Left lung (tissue), 10 donors: Measurements from ENCODE around the gene LTV1. TPM values are rescaled to one million over a fixed set of nuclear protein-coding genes. Genes with fewer than 3 reads are reported as not detected.

ENCODE experiments used
- ATAC-seq: fragments of 200-7000 bp; cut with Tn5 transposase; one replicate; pipeline ENCODE4 v1.9.1; 2020; ENCODE audit warnings: moderate library complexity
- DNase-seq, 4 donors: peaks; one replicate each; pipeline ENCODE4 v3.0.0-alpha.2; 2013 to 2020
- H3K27ac ChIP-seq, 2 donors: fragments of 200-600 bp; sonication (generic) in 1 of 2; one replicate each; pipeline versions ENCODE4 v1.5.0 to v1.8.0; 2020 to 2021
- H3K27me3 ChIP-seq, 2 donors: fragments of 200-600 bp; sonication (generic) in 1 of 2; one replicate each; pipeline versions ENCODE4 v1.5.0 to v1.8.0; 2020 to 2021
- H3K36me3 ChIP-seq, 2 donors: fragments of 200-600 bp; sonication (generic) in 1 of 2; one replicate each; pipeline versions ENCODE4 v1.5.0 to v1.8.0; 2020 to 2021
- H3K4me1 ChIP-seq, 2 donors: fragments of 200-600 bp; one replicate each; pipeline ENCODE4 v1.8.0; 2021
- H3K4me3 ChIP-seq, 2 donors: fragments of 200-600 bp; sonication (generic) in 1 of 2; one replicate each; pipeline versions ENCODE4 v1.5.0 to v1.8.0; 2020 to 2021; ENCODE audit warnings: mild to moderate bottlenecking in 1 of 2
- H3K9me3 ChIP-seq, 2 donors: fragments of 200-600 bp; sonication (generic) in 1 of 2; one replicate each; pipeline versions ENCODE4 v1.5.0 to v1.8.0; 2020 to 2021
- intact Hi-C, 2 donors: fragments of 100-400 bp; cut with DNase I; formaldehyde crosslinking; loops; one replicate each; pipeline versions ENCODE4 v1.11.2 to v1.14.2; 2022
- polyA plus RNA-seq, 6 donors: library from polyadenylated mRNA; unstranded; fragments of 120-200 nt; gene quantifications; one replicate each; pipeline ENCODE4 v1.2.1, GENCODE V29; 2013; ENCODE audit not compliant: insufficient read length in 6 of 6
- total RNA-seq, 2 donors: library from RNA; stranded (reverse); fragmentation: NEBNext Ultra II Directional; extraction: Animal tissue kit (Norgen Biotek cat#: 25700); gene quantifications; one replicate each; pipeline ENCODE4 v1.2.1, GENCODE V29; 2021
- TF ChIP-seq, protein P1 (sequence below), 2 donors: fragments of 200-600 bp; sonication (generic) in 1 of 2; IDR thresholded peaks; one replicate each; pipeline versions ENCODE4 v1.5.0 to v1.8.0; 2021; ENCODE audit warnings: antibody characterized with exemption in 2 of 2
- donor health status: DM: no; HTN: yes; CAD: no.
- donor health status: DM: no; HTN: no; CAD: no.

LTV1 gene
- total and polyA plus RNA-seq, 8 donors, result 16.1 to 47.5 (median 38.2) TPM

DNA sequence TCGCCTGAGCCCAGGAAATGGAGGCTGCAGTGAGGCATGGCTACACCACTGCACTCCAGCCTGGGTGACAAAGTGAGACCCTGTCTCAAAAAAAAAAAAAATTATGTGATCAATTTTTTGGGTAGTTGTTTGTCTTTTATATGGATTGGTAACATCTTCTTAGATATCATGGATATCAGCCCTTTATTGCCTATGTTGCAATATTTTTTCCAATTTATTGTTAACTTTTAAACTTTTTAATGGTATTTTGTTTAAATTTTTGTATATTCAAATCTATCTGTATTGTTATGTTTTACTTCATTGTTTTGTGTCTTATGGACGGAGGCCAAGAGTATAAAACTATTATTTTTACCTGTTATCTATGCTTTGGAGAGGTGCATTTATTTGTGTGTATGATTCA, 32.4 kb upstream of the LTV1 start:
- TF ChIP-seq, protein P1, sequence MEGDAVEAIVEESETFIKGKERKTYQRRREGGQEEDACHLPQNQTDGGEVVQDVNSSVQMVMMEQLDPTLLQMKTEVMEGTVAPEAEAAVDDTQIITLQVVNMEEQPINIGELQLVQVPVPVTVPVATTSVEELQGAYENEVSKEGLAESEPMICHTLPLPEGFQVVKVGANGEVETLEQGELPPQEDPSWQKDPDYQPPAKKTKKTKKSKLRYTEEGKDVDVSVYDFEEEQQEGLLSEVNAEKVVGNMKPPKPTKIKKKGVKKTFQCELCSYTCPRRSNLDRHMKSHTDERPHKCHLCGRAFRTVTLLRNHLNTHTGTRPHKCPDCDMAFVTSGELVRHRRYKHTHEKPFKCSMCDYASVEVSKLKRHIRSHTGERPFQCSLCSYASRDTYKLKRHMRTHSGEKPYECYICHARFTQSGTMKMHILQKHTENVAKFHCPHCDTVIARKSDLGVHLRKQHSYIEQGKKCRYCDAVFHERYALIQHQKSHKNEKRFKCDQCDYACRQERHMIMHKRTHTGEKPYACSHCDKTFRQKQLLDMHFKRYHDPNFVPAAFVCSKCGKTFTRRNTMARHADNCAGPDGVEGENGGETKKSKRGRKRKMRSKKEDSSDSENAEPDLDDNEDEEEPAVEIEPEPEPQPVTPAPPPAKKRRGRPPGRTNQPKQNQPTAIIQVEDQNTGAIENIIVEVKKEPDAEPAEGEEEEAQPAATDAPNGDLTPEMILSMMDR (IDR thresholded peaks at IDR 0.05), result no peak
- intact Hi-C loops, result no loop called here
- ATAC-seq, result no peak
- Histone ChIP-seq H3K27me3 (no peaks in the 10 kb centered on the region), H3K27ac (no peak overlapping the region), H3K4me1 (peaks cover 0 to 25% of the 10 kb centered on the region in 2 donors), H3K36me3 (peaks cover 0 to 7% of the 10 kb centered on the region in 2 donors), H3K4me3 (no peak overlapping the region), H3K9me3 (no peaks in the 10 kb centered on the region)
- no peak for DNase-seq

DNA sequence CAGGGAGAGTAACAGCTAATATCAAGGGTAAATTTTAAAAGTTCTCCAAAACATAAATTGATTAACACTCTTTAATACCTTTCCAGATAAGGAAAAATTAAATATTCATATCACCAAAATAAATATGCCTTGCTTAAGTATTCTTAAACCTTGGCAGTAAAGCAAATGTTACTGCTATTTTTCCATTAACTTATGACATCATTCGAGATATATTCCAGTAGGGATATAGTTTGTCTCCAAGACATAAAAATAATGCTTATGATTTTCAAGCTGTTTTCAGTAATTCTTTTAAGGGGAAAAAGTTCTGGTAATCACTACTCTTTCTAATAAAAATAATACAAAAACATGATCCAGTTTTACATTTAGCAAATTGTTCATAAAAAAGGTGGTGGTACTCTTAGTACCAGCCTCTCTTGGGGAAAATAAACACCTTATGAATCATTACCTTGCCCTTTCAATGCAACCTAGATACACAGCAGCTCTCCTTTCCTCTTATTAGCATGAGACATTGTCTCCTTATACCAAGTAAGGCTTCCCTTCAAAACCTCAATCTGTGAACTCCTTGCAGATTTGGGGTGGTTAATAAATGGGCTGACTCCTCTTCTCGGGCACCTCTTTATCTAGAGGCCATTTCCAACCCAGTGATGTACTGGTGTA, 31.5 kb upstream of the LTV1 start:
- no peak for DNase-seq
- H3K9me3 ChIP-seq, result no peaks in the 10 kb centered on the region

DNA sequence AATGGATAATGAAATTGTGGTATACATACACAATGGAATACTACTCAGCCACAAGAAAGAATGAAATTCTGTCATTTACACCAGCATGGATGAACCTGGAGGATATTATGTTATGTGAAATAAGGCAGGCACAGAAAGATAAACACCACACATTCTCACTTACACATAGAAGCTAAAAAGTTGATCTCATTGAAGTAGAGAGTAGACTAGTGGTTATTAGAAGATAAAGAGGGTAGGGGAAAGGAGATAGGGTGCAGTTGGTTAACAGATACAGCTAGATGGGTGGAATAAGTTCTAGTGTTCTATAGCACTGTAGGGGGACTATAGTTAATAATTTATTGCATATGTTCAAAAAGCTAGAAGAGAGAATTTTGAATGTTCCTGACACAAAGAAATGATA, 25.5 kb upstream of the LTV1 start:
- TF ChIP-seq, protein P1 (IDR thresholded peaks at IDR 0.05), result no peak
- Histone ChIP-seq H3K4me1 (peaks cover under 1 to 4% of the 10 kb centered on the region in 2 donors), H3K27me3 (no peaks in the 10 kb centered on the region), H3K27ac (no peak overlapping the region), H3K9me3 (no peaks in the 10 kb centered on the region), H3K36me3 (peaks cover 0 to 16% of the 10 kb centered on the region in 2 donors), H3K4me3 (no peak overlapping the region)
- DNase-seq (no peak), ATAC-seq (no peak)
- intact Hi-C loops, result no loop called here

More for the DNA sequence above, 31.5 kb upstream of the LTV1 start:
- peaks cover 0 to 7% of the 10 kb centered on the region in 2 donors for H3K36me3 ChIP-seq
- TF ChIP-seq, protein P1 (IDR thresholded peaks at IDR 0.05), result no peak
- no peak overlapping the region for H3K27ac ChIP-seq
- intact Hi-C loops, result no loop called here
- H3K27me3 ChIP-seq, result no peaks in the 10 kb centered on the region
- H3K4me3 ChIP-seq, result no peak overlapping the region
- peak; percentile 67 for ATAC-seq
- peaks cover 0 to 17% of the 10 kb centered on the region in 2 donors for H3K4me1 ChIP-seq

DNA sequence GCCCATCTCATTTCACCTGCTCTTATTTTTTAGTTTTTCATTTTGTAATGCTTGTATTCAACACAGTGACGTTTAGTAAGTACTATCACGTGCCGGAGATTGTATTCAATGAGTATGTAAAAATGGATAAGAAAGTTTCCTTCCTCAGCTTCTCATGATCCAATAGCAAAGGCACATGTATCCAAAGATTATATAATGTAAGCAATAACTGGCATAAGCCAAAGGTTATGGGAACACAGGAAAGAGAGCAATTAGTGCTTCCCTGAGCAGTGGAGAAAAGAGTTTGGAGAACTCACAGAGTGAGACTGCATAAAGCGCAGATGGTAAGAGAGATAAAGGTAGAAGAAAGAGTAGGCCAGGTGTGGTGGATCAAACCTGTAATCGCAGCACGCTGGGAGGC, 21.8 kb upstream of the LTV1 start:
- no peaks in the 10 kb centered on the region for H3K9me3 ChIP-seq
- H3K27ac ChIP-seq, result no peak overlapping the region
- no peaks in the 10 kb centered on the region for H3K27me3 ChIP-seq
- intact Hi-C loops, result no loop called here
- no peak for ATAC-seq
- peaks cover 0 to 16% of the 10 kb centered on the region in 2 donors for H3K36me3 ChIP-seq
- DNase-seq, result no peak
- peaks cover 8 to 15% of the 10 kb centered on the region in 2 donors for H3K4me1 ChIP-seq
- TF ChIP-seq, protein P1 (IDR thresholded peaks at IDR 0.05), result no peak
- no peak overlapping the region for H3K4me3 ChIP-seq

DNA sequence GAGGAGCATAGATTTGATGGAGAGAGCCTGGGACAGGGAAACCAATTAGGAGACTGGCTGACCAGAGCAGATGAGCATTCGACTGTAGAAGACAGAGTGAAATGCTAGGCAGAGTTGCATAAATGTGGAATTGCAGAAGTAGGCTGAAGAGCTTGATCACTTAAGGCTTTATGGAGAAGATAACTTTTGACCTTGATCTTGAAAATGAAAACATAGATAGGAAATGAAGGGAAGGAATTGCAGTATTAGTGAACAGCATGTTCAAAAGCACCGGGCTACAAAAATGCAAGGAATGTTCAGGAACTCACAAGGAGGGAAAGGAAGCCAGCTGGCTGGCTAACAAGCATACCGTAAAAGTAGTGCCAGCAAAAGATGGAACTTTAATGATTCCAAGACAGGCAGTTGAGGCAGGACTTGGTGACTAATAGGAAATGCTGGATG, 20.5 kb upstream of the LTV1 start:
- no peak overlapping the region for H3K4me3 ChIP-seq
- peaks cover 8 to 15% of the 10 kb centered on the region in 2 donors for H3K4me1 ChIP-seq
- TF ChIP-seq, protein P1 (IDR thresholded peaks at IDR 0.05), result no peak
- H3K27me3 ChIP-seq, result no peaks in the 10 kb centered on the region
- intact Hi-C loops, result no loop called here
- peak; percentile 56 for ATAC-seq
- peaks cover 0 to 16% of the 10 kb centered on the region in 2 donors for H3K36me3 ChIP-seq
- H3K27ac ChIP-seq, result peak overlapping the region in 1 of 2 donors; percentile 30
- no peaks in the 10 kb centered on the region for H3K9me3 ChIP-seq
- no peak for DNase-seq
